ENCODE measurements around the gene ARHGEF26.

The ARHGEF26 gene

DNA sequence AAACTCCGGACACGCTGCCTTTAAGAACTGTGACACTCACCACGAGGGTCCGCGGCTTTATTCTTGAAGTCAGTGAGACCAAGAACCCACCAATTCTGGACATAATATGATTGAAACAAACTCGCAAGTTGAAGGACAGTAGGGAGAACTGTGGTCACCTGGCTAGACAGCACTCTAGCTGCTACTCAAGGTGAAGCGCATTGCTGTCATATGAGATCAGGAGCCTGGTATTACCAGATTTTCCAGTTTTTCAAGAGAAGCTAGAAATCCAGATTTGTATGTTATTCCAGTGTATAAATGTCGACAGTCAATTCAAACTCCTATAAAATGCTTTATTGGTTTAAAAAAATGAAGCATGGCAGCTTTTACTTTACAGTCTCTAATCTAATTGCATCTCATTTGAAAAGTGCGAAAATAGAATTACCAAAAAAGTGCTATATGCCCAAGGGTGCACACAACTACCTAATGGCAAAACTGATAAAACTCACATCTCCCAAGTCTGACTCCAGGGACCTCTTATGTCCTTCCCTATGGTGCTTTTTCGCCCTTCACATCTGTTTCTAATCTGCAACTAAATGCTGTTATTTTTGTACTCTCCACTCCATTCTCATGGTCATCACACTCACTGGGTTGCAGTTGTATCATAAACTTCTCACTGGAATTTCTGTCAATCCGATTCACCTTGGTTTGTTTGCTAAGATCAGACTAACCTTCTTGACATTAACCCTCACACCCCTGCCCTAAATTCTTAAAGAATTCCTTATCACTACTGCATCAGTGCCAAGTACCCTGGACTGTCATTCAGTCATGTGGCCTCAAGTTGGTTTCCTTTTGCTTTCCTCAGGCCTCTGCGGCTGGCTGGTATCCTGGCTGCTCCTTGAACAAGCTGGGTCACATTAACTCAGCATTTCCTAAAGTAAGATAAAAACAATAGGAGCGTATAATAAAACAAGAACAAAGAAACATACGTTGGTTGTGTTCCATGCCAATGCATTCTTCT, 31.5 kb upstream of the ARHGEF26 start:
- Histone ChIP-seq H3K4me1 (ENCODE audit: control insufficient read depth, insufficient read depth, low read length, poor library complexity, severe bottlenecking) (no peaks in the 10 kb centered on the region), H3K36me3 (ENCODE audit: control insufficient read depth, insufficient read depth, low read length) (no peaks in the 10 kb centered on the region), H3K27ac (ENCODE audit: insufficient read depth, low read length, poor library complexity, severe bottlenecking) (no peak overlapping the region), H3K9me3 (ENCODE audit: control insufficient read depth, low read length) (no peaks in the 10 kb centered on the region), H3K4me3 (ENCODE audit: insufficient read depth, low read depth, low read length, poor library complexity, severe bottlenecking) (no peak overlapping the region), H3K27me3 (replicated peaks; ENCODE audit: control insufficient read depth, insufficient read depth, low read length, poor library complexity, severe bottlenecking) (no peaks in the 10 kb centered on the region)
- no peak for DNase-seq

DNA sequence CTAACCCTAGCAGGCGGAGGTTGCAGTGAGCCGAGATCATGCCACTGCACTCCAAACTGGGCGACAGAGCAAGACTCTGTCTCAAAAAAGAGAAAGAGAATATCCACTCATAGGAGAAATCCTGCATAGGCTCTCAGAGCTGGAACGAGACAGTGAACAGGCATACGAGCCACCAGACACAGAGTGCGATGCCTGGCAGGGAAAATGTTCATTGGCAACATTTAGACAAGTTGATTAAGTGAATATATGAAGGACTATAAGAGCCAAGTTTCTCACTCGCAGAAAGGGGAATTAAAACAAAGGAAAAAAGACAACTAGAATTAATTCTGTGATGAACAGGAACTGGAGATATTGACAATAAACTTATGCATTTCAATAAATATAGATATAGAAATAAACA, 27.1 kb upstream of the ARHGEF26 start:
- Histone ChIP-seq H3K4me1 (ENCODE audit: control insufficient read depth, insufficient read depth, low read length, poor library complexity, severe bottlenecking) (no peaks in the 10 kb centered on the region), H3K36me3 (ENCODE audit: control insufficient read depth, insufficient read depth, low read length) (no peaks in the 10 kb centered on the region), H3K9me3 (ENCODE audit: control insufficient read depth, low read length) (no peaks in the 10 kb centered on the region), H3K27ac (ENCODE audit: insufficient read depth, low read length, poor library complexity, severe bottlenecking) (no peak overlapping the region), H3K4me3 (ENCODE audit: insufficient read depth, low read depth, low read length, poor library complexity, severe bottlenecking) (no peak overlapping the region), H3K27me3 (replicated peaks; ENCODE audit: control insufficient read depth, insufficient read depth, low read length, poor library complexity, severe bottlenecking) (no peaks in the 10 kb centered on the region)
- DNase-seq, result no peak

DNA sequence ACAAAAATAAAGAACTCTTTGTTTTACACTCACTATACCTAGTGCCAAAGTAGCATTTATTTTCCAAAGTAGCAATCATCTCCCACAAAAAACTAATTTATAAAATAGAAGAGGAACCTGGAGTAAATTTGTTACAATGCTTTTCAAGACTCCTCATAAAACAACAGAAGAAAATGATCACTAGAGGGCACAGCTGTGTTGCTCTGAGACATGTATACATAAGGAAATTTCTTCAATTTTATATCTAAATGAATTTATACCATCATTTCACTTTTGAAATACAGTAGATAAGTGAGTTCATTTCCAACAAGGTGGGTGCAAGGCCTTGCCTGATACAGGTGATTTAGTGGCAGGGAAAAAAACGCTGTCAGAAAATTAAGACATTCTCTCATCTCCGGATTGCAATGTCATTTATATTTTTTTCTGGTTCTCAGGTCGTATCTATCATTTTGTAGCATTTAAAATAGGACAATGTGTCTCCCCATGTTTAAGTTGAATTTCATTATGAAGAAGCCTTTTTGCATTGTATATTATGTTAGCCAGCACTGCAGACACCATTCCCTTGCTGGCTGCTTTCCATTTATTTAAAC, 25.3 kb upstream of the ARHGEF26 start:
- Histone ChIP-seq H3K27ac (ENCODE audit: insufficient read depth, low read length, poor library complexity, severe bottlenecking) (no peak overlapping the region), H3K9me3 (ENCODE audit: control insufficient read depth, low read length) (no peaks in the 10 kb centered on the region)
- no peak for DNase-seq

DNA sequence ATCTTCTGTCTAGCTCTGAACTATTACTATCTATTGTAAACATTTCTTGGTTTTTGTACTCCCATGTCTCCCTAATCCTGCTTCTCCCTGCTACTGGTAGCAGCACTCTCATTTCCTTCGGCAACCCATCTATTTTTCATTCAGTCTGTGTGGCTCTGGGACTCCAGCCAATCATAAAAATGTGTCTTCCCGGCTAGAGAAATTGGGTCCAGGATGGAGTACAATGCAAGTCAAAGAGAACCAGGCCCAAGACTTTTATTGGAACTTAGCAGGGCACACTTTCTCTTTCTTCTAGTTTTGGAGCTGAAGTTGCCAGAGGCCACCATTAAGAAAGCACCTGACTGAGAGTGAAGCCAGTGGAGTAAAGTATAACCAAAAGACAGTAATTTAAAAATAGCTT, 22.8 kb upstream of the ARHGEF26 start:
- H3K36me3 ChIP-seq (ENCODE audit: control insufficient read depth, insufficient read depth, low read length), result no peaks in the 10 kb centered on the region
- H3K9me3 ChIP-seq (ENCODE audit: control insufficient read depth, low read length), result no peaks in the 10 kb centered on the region
- no peak overlapping the region for H3K4me3 ChIP-seq (ENCODE audit: insufficient read depth, low read depth, low read length, poor library complexity, severe bottlenecking)
- H3K4me1 ChIP-seq (ENCODE audit: control insufficient read depth, insufficient read depth, low read length, poor library complexity, severe bottlenecking), result no peaks in the 10 kb centered on the region
- DNase-seq, result no peak
- H3K27me3 ChIP-seq (replicated peaks; ENCODE audit: control insufficient read depth, insufficient read depth, low read length, poor library complexity, severe bottlenecking), result no peaks in the 10 kb centered on the region
- H3K27ac ChIP-seq (ENCODE audit: insufficient read depth, low read length, poor library complexity, severe bottlenecking), result no peak overlapping the region

More for the DNA sequence above, 25.3 kb upstream of the ARHGEF26 start:
- Histone ChIP-seq H3K27me3 (replicated peaks; ENCODE audit: control insufficient read depth, insufficient read depth, low read length, poor library complexity, severe bottlenecking) (no peaks in the 10 kb centered on the region), H3K36me3 (ENCODE audit: control insufficient read depth, insufficient read depth, low read length) (no peaks in the 10 kb centered on the region), H3K4me3 (ENCODE audit: insufficient read depth, low read depth, low read length, poor library complexity, severe bottlenecking) (no peak overlapping the region), H3K4me1 (ENCODE audit: control insufficient read depth, insufficient read depth, low read length, poor library complexity, severe bottlenecking) (no peaks in the 10 kb centered on the region)

DNA sequence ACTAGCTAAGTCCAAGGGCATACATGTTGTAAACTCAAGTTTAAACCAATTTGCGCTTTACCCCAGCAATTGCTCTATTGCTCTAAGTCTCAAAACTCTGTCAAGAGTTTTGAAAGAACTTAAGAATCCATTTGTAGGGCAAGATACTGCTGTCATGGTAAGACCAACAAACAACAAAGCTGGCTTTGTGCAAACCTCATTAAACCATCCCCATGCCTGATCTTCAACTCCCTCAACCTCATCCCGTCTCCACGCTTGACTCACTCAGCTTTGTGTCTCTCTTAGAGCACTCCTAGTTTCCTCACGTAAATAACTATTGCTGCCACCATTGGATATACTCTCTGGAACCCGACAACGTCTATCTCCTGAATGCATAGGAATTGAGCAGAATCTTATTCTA, 20.6 kb upstream of the ARHGEF26 start:
- no peaks in the 10 kb centered on the region for H3K27me3 ChIP-seq (replicated peaks; ENCODE audit: control insufficient read depth, insufficient read depth, low read length, poor library complexity, severe bottlenecking)
- no peaks in the 10 kb centered on the region for H3K9me3 ChIP-seq (ENCODE audit: control insufficient read depth, low read length)
- no peaks in the 10 kb centered on the region for H3K4me1 ChIP-seq (ENCODE audit: control insufficient read depth, insufficient read depth, low read length, poor library complexity, severe bottlenecking)
- H3K4me3 ChIP-seq (ENCODE audit: insufficient read depth, low read depth, low read length, poor library complexity, severe bottlenecking), result no peak overlapping the region
- no peak overlapping the region for H3K27ac ChIP-seq (ENCODE audit: insufficient read depth, low read length, poor library complexity, severe bottlenecking)
- H3K36me3 ChIP-seq (ENCODE audit: control insufficient read depth, insufficient read depth, low read length), result no peaks in the 10 kb centered on the region
- no peak for DNase-seq

DNA sequence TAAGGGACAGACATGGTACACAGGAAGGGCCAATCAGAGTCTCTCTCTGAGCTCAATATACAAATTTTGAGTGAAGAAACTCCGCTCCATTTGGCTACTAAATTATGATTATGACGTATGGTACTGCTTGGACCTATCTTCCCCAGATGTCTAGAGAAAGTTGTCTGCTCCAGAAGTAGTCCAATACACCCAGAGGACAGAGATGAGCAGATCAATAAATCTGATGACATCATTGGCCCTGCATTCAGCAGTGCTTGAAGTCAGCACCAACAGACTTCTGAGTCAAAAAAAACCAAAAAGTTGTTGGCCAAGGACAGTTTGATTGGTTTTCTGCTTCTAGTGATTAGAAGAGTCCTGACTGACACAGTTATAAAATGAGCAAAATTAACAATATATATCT, 19.9 kb upstream of the ARHGEF26 start:
- Histone ChIP-seq H3K36me3 (ENCODE audit: control insufficient read depth, insufficient read depth, low read length) (no peaks in the 10 kb centered on the region), H3K27me3 (replicated peaks; ENCODE audit: control insufficient read depth, insufficient read depth, low read length, poor library complexity, severe bottlenecking) (no peaks in the 10 kb centered on the region)
- DNase-seq, result no peak

DNA sequence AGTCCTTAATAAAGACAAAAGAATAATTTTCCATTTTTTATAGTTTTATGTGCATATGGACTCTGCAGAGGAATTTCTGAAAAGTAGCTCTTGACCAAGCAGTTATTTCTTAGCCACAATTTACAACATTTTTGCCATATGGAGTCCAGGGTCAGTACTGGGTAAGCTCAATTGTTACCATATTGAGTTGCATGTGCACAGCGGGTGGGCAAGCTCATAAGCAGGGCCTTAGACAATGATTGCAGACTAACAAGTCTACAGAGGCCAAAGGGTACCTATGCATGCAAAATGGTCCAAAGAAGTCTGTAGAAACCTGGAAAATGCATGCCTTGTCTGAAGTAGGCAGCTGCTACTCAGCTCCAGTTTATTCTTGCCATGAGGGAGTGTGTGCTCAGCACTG, 19.0 kb upstream of the ARHGEF26 start:
- no peak overlapping the region for H3K4me3 ChIP-seq (ENCODE audit: insufficient read depth, low read depth, low read length, poor library complexity, severe bottlenecking)
- no peak overlapping the region for H3K27ac ChIP-seq (ENCODE audit: insufficient read depth, low read length, poor library complexity, severe bottlenecking)
- DNase-seq, result no peak
- H3K9me3 ChIP-seq (ENCODE audit: control insufficient read depth, low read length), result no peaks in the 10 kb centered on the region
- no peaks in the 10 kb centered on the region for H3K27me3 ChIP-seq (replicated peaks; ENCODE audit: control insufficient read depth, insufficient read depth, low read length, poor library complexity, severe bottlenecking)
- no peaks in the 10 kb centered on the region for H3K4me1 ChIP-seq (ENCODE audit: control insufficient read depth, insufficient read depth, low read length, poor library complexity, severe bottlenecking)
- no peaks in the 10 kb centered on the region for H3K36me3 ChIP-seq (ENCODE audit: control insufficient read depth, insufficient read depth, low read length)

More for the DNA sequence above, 19.9 kb upstream of the ARHGEF26 start:
- Histone ChIP-seq H3K27ac (ENCODE audit: insufficient read depth, low read length, poor library complexity, severe bottlenecking) (no peak overlapping the region), H3K9me3 (ENCODE audit: control insufficient read depth, low read length) (no peaks in the 10 kb centered on the region), H3K4me3 (ENCODE audit: insufficient read depth, low read depth, low read length, poor library complexity, severe bottlenecking) (no peak overlapping the region), H3K4me1 (ENCODE audit: control insufficient read depth, insufficient read depth, low read length, poor library complexity, severe bottlenecking) (no peaks in the 10 kb centered on the region)

DNA sequence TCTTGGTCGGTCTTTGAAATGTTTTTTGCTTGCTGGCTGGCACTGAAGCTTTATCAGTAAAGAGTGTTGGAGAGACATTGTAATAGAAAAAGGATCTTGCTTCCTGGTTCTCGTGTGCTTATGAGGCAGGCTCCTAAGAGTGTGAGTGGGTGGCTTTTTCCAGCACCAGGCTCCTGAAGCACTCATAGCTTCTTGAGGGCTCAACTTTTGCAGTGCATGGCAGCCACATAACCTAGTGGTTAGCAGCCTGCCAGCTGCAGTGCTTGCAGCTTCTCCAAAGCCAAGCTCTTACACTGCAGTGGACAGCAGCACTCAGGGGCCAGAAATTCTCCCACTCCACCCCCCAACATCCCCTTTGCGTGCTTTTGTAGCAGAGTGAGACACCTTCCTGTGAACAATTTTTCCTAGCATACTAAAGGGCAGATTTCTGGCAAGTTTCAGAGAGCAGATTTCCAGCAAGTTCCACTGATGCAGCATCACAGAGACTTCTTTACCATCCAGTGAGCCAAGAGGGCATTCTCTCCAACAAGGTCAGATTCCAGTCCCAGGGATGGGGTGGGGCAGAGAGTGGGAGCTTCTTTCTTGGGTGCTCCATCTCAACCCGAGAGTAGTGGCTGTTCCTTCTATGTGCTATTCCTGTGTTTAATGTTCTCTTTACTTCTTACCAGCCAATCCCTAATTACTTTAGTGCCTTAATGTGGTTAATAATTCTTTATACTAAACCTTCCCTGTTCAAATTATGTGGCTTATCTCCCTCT, 15.8 kb upstream of the ARHGEF26 start:
- Histone ChIP-seq H3K4me1 (ENCODE audit: control insufficient read depth, insufficient read depth, low read length, poor library complexity, severe bottlenecking) (no peaks in the 10 kb centered on the region), H3K4me3 (ENCODE audit: insufficient read depth, low read depth, low read length, poor library complexity, severe bottlenecking) (no peak overlapping the region), H3K27ac (ENCODE audit: insufficient read depth, low read length, poor library complexity, severe bottlenecking) (no peak overlapping the region), H3K36me3 (ENCODE audit: control insufficient read depth, insufficient read depth, low read length) (no peaks in the 10 kb centered on the region), H3K9me3 (ENCODE audit: control insufficient read depth, low read length) (no peaks in the 10 kb centered on the region), H3K27me3 (replicated peaks; ENCODE audit: control insufficient read depth, insufficient read depth, low read length, poor library complexity, severe bottlenecking) (no peaks in the 10 kb centered on the region)
- no peak for DNase-seq

DNA sequence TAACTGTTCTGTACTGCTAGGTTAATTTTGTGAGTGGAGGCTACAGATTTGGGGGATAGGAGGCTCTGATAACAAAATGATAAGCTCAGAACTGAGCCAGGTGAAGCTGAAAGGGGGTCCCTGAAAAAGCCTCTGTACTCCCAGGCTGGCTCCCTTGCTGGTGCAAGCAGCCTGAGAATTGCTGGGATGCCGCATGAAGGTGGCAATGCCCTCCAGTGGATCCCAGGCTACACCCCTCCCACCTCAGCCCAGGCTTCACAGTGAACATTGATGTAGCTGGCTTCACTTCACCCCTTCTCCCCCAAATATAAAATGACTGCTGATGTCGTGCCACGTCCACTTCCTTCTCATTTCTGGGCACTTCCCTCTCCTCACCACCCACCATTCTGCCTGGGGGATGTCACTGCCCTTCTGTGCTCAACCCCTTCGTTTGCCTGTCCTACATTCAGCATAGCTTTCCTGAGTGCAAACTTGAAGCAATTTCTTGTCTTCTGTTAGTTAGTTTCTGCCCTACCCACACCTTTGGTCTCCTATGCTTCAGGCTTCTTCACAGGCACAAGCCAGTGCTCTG, 9.7 kb upstream of the ARHGEF26 start:
- H3K4me1 ChIP-seq (ENCODE audit: control insufficient read depth, insufficient read depth, low read length, poor library complexity, severe bottlenecking), result no peaks in the 10 kb centered on the region
- no peaks in the 10 kb centered on the region for H3K36me3 ChIP-seq (ENCODE audit: control insufficient read depth, insufficient read depth, low read length)
- no peak overlapping the region for H3K27ac ChIP-seq (ENCODE audit: insufficient read depth, low read length, poor library complexity, severe bottlenecking)
- H3K4me3 ChIP-seq (ENCODE audit: insufficient read depth, low read depth, low read length, poor library complexity, severe bottlenecking), result no peak overlapping the region
- no peaks in the 10 kb centered on the region for H3K27me3 ChIP-seq (replicated peaks; ENCODE audit: control insufficient read depth, insufficient read depth, low read length, poor library complexity, severe bottlenecking)
- H3K9me3 ChIP-seq (ENCODE audit: control insufficient read depth, low read length), result no peaks in the 10 kb centered on the region
- DNase-seq, result no peak
